Subcutaneous abdominal adipose tissue (tissue), 5 donors: Measurements from ENCODE around the gene NOTCH3.

Experiments used
- H3K27ac ChIP-seq: one replicate; pipeline ENCODE4 v1.7.0; 2013; ENCODE audit warnings: low read depth, mild to moderate bottlenecking, inconsistent platforms, low read length, moderate library complexity
- H3K27me3 ChIP-seq, 5 donors: one replicate each; pipeline ENCODE4 v1.7.0; 2013; ENCODE audit warnings: low read length in 5 of 5, inconsistent platforms in 1 of 5; ENCODE audit not compliant: control insufficient read depth in 5 of 5, insufficient read depth in 4 of 5
- H3K36me3 ChIP-seq, 5 donors: one replicate each; pipeline ENCODE4 v1.7.0; 2013; ENCODE audit warnings: low read length in 5 of 5; ENCODE audit not compliant: control insufficient read depth in 5 of 5, insufficient read depth in 5 of 5
- H3K4me1 ChIP-seq, 5 donors: one replicate each; pipeline ENCODE4 v1.7.0; 2013; ENCODE audit warnings: low read length in 5 of 5, mild to moderate bottlenecking in 3 of 5, moderate library complexity in 1 of 5; ENCODE audit not compliant: control insufficient read depth in 5 of 5, insufficient read depth in 5 of 5
- H3K4me3 ChIP-seq, 5 donors: one replicate each; pipeline ENCODE4 v1.7.0; 2013; ENCODE audit warnings: low read length in 5 of 5, low read depth in 1 of 5
- H3K9ac ChIP-seq, 5 donors: one replicate each; pipeline ENCODE4 v1.7.0; 2013; ENCODE audit warnings: low read length in 5 of 5, mild to moderate bottlenecking in 4 of 5, moderate library complexity in 3 of 5
- H3K9me3 ChIP-seq, 5 donors: one replicate each; pipeline ENCODE4 v1.7.0; 2013; ENCODE audit warnings: low read length in 5 of 5; ENCODE audit not compliant: control insufficient read depth in 5 of 5
- donor health status: healthy.
- donor health status: healthy.
- donor health status: healthy.
- donor health status: healthy.
- donor health status: healthy.

The NOTCH3 gene

GRCh38 chr19:15118789-15119494, 81.9 kb downstream of the NOTCH3 start:
- H3K36me3 ChIP-seq: peaks cover 0 to 90% (median 78%) of the 10 kb centered on the region in 5 donors
- H3K27ac ChIP-seq: no peak overlapping the region
- H3K4me3 ChIP-seq: no peak overlapping the region

GRCh38 chr19:15118248-15118647, 82.5 kb downstream of the NOTCH3 start:
- peaks cover 0 to 95% (median 84%) of the 10 kb centered on the region in 5 donors for H3K36me3 ChIP-seq

More at GRCh38 chr19:15118789-15119494, 81.9 kb downstream of the NOTCH3 start:
- no peaks in the 10 kb centered on the region for H3K27me3 ChIP-seq
- no peak overlapping the region for H3K9ac ChIP-seq
- no peaks in the 10 kb centered on the region for H3K9me3 ChIP-seq
- H3K4me1 ChIP-seq: peaks cover 3 to 39% (median 29%) of the 10 kb centered on the region in 5 donors

DNA sequence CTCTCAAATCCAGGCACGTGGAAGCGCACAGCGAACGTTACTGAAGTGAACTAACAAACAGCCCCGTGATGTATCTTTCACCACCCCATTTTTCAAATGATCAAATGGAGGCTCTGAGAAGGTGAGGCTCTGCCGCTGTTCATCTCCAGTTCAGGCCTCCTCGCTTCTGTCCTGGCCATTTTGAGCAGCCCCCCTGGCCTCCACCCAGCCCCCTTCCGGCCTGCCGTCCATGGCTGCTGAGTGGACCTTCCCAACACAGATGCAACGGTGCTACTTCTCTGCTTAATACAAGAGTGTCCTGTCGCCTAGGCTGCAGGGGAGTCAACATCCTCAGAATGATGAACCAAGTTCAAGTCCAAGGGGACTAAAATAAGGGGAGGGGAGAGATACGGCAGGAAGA, 83.9 kb downstream of the NOTCH3 start:
- H3K36me3 ChIP-seq: peaks cover 0 to 96% (median 83%) of the 10 kb centered on the region in 5 donors
- no peak overlapping the region for H3K4me3 ChIP-seq
- peak overlapping the region in 1 of 5 donors; percentile 48 for H3K9ac ChIP-seq
- peaks cover 3 to 36% (median 20%) of the 10 kb centered on the region in 5 donors for H3K4me1 ChIP-seq
- H3K27ac ChIP-seq: no peak overlapping the region
- H3K27me3 ChIP-seq: no peaks in the 10 kb centered on the region
- no peaks in the 10 kb centered on the region for H3K9me3 ChIP-seq

More at GRCh38 chr19:15118248-15118647, 82.5 kb downstream of the NOTCH3 start:
- H3K4me1 ChIP-seq: peaks cover 3 to 37% (median 22%) of the 10 kb centered on the region in 5 donors
- H3K9me3 ChIP-seq: no peaks in the 10 kb centered on the region
- no peak overlapping the region for H3K9ac ChIP-seq
- H3K4me3 ChIP-seq: no peak overlapping the region
- H3K27ac ChIP-seq: no peak overlapping the region
- H3K27me3 ChIP-seq: no peaks in the 10 kb centered on the region

GRCh38 chr19:15115762-15116615, 84.8 kb downstream of the NOTCH3 start:
- H3K9ac ChIP-seq: peak overlapping the region in 2 of 5 donors; percentile 11 to 48
- peaks cover 0 to 98% (median 88%) of the 10 kb centered on the region in 5 donors for H3K36me3 ChIP-seq
- peak overlapping the region; percentile 62 for H3K27ac ChIP-seq

GRCh38 chr19:15115080-15115479, 85.7 kb downstream of the NOTCH3 start:
- Histone ChIP-seq H3K27me3 (no peaks in the 10 kb centered on the region), H3K27ac (peak overlapping the region; percentile 62), H3K9ac (peak overlapping the region in 1 of 5 donors; percentile 29), H3K36me3 (peaks cover 0 to 98% (median 88%) of the 10 kb centered on the region in 5 donors), H3K4me1 (peaks cover 3 to 36% (median 20%) of the 10 kb centered on the region in 5 donors), H3K9me3 (no peaks in the 10 kb centered on the region), H3K4me3 (no peak overlapping the region)

More at GRCh38 chr19:15115762-15116615, 84.8 kb downstream of the NOTCH3 start:
- no peaks in the 10 kb centered on the region for H3K27me3 ChIP-seq
- H3K4me1 ChIP-seq: peaks cover 3 to 36% (median 20%) of the 10 kb centered on the region in 5 donors
- no peaks in the 10 kb centered on the region for H3K9me3 ChIP-seq
- peak overlapping the region in 1 of 5 donors; percentile 14 for H3K4me3 ChIP-seq

GRCh38 chr19:15114153-15114540, 86.6 kb downstream of the NOTCH3 start:
- Histone ChIP-seq H3K9me3 (no peaks in the 10 kb centered on the region), H3K4me1 (peaks cover 3 to 36% (median 20%) of the 10 kb centered on the region in 5 donors), H3K4me3 (no peak overlapping the region), H3K36me3 (peaks cover 0 to 97% (median 84%) of the 10 kb centered on the region in 5 donors), H3K27ac (peak overlapping the region; percentile 62), H3K27me3 (no peaks in the 10 kb centered on the region), H3K9ac (no peak overlapping the region)

- H3K4me3 ChIP-seq: no peak overlapping the region
- no peak overlapping the region for H3K27ac ChIP-seq
- H3K4me1 ChIP-seq: peaks cover 3 to 41% (median 23%) of the 10 kb centered on the region in 5 donors
- no peak overlapping the region for H3K9ac ChIP-seq
- peaks cover 0 to 92% (median 78%) of the 10 kb centered on the region in 5 donors for H3K36me3 ChIP-seq
- H3K9me3 ChIP-seq: no peaks in the 10 kb centered on the region
- H3K27me3 ChIP-seq: no peaks in the 10 kb centered on the region
Measured at GRCh38 chr19:15113245-15114152, 87.3 kb downstream of the NOTCH3 start.

DNA sequence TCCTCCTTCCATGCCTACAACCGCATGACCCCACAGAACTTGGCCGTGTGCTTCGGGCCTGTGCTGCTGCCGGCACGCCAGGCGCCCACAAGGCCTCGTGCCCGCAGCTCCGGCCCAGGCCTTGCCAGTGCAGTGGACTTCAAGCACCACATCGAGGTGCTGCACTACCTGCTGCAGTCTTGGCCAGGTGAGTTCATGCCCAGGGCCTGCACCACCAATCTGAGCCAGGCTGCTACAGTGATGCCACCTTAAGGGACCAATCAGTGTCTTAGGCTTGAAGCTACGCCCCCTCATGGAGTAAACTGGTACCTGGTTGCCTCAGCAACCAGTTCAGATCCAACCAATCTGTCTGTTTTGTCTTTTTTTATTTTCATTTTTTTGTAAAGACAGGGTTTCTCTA, 88.4 kb downstream of the NOTCH3 start:
- Histone ChIP-seq H3K4me3 (no peak overlapping the region), H3K4me1 (peaks cover 8 to 50% (median 32%) of the 10 kb centered on the region in 5 donors), H3K9me3 (no peaks in the 10 kb centered on the region), H3K36me3 (peaks cover 0 to 81% (median 67%) of the 10 kb centered on the region in 5 donors), H3K9ac (no peak overlapping the region), H3K27me3 (no peaks in the 10 kb centered on the region), H3K27ac (no peak overlapping the region)

DNA sequence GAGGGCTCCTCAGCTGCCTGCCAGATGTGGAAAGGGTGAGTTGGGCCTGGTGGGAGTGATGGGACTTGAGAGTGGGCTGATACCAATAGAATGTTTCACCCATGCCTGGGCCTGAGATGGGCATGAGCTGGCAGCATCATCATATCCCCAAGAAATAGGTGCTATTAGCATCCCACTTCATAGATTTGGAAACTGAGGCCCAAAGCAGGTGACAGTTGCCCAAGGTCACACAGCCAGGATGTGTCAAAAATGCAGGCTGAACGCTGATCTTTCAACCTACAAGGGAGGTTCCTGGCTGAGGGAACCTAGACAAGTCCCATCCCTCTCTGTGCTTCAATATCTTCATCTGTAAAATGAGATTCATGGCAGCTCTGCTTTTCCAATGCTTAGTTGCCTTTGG, 89.0 kb downstream of the NOTCH3 start:
- Histone ChIP-seq H3K4me3 (no peak overlapping the region), H3K27ac (no peak overlapping the region), H3K27me3 (no peaks in the 10 kb centered on the region), H3K9ac (no peak overlapping the region), H3K9me3 (no peaks in the 10 kb centered on the region), H3K4me1 (peaks cover 8 to 46% (median 34%) of the 10 kb centered on the region in 5 donors), H3K36me3 (peaks cover 0 to 75% (median 61%) of the 10 kb centered on the region in 5 donors)
